Left lung (tissue), 10 donors: ENCODE results near the gene FBXO17. TPM values are rescaled to one million over a fixed set of nuclear protein-coding genes. Genes with fewer than 3 reads are reported as not detected.
"Not testable (repeated sequence)": the region's sequence is repeated elsewhere in the genome, so short reads cannot be mapped to it uniquely, and the experiment has no call there.

ENCODE experiments used
- ATAC-seq: fragments of 200-7000 bp; cut with Tn5 transposase; one replicate; pipeline ENCODE4 v1.9.1; 2020; ENCODE audit warnings: moderate library complexity
- DNase-seq, 4 donors: peaks; one replicate each; pipeline ENCODE4 v3.0.0-alpha.2; 2013 to 2020
- H3K27ac ChIP-seq, 2 donors: fragments of 200-600 bp; sonication (generic) in 1 of 2; one replicate each; pipeline versions ENCODE4 v1.5.0 to v1.8.0; 2020 to 2021
- H3K27me3 ChIP-seq, 2 donors: fragments of 200-600 bp; sonication (generic) in 1 of 2; one replicate each; pipeline versions ENCODE4 v1.5.0 to v1.8.0; 2020 to 2021
- H3K36me3 ChIP-seq, 2 donors: fragments of 200-600 bp; sonication (generic) in 1 of 2; one replicate each; pipeline versions ENCODE4 v1.5.0 to v1.8.0; 2020 to 2021
- H3K4me1 ChIP-seq, 2 donors: fragments of 200-600 bp; one replicate each; pipeline ENCODE4 v1.8.0; 2021
- H3K4me3 ChIP-seq, 2 donors: fragments of 200-600 bp; sonication (generic) in 1 of 2; one replicate each; pipeline versions ENCODE4 v1.5.0 to v1.8.0; 2020 to 2021; ENCODE audit warnings: mild to moderate bottlenecking in 1 of 2
- H3K9me3 ChIP-seq, 2 donors: fragments of 200-600 bp; sonication (generic) in 1 of 2; one replicate each; pipeline versions ENCODE4 v1.5.0 to v1.8.0; 2020 to 2021
- intact Hi-C, 2 donors: fragments of 100-400 bp; cut with DNase I; formaldehyde crosslinking; loops; one replicate each; pipeline versions ENCODE4 v1.11.2 to v1.14.2; 2022
- polyA plus RNA-seq, 6 donors: library from polyadenylated mRNA; unstranded; fragments of 120-200 nt; gene quantifications; one replicate each; pipeline ENCODE4 v1.2.1, GENCODE V29; 2013; ENCODE audit not compliant: insufficient read length in 6 of 6
- total RNA-seq, 2 donors: library from RNA; stranded (reverse); fragmentation: NEBNext Ultra II Directional; extraction: Animal tissue kit (Norgen Biotek cat#: 25700); gene quantifications; one replicate each; pipeline ENCODE4 v1.2.1, GENCODE V29; 2021
- TF ChIP-seq, protein P1 (sequence below), 2 donors: fragments of 200-600 bp; sonication (generic) in 1 of 2; IDR thresholded peaks; one replicate each; pipeline versions ENCODE4 v1.5.0 to v1.8.0; 2021; ENCODE audit warnings: antibody characterized with exemption in 2 of 2
- donor health status: DM: no; HTN: yes; CAD: no.
- donor health status: DM: no; HTN: no; CAD: no.

The FBXO17 gene
- total and polyA plus RNA-seq, 8 donors: 7.1 to 50.3 (median 42.4) TPM

DNA sequence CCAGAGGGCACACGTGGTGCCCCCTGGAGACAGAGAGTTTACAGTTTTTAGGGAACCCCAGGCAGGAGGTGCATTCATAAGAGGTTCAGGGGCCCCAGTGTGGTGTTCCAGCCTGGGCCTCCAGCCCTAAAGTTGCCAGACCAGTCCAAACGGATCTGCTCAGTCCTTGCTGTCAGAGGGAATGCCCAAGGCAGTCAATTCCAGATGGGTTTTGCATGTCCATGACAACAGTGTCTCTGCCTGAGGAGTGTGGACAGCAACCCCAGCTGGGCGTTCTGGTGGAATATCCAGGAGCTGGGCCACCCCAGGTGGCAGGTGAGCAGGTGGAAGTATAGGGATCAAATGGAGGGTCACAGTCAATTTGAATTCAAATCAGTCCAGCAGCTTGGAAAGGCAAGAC is 31.6 kb upstream of the FBXO17 start:
- no peaks in the 10 kb centered on the region for H3K9me3 ChIP-seq
- H3K4me1 ChIP-seq: no peaks in the 10 kb centered on the region
- H3K27ac ChIP-seq: no peak overlapping the region
- ATAC-seq (no peak), DNase-seq (no peak)
- intact Hi-C loops: no loop called here
- TF ChIP-seq, protein P1, sequence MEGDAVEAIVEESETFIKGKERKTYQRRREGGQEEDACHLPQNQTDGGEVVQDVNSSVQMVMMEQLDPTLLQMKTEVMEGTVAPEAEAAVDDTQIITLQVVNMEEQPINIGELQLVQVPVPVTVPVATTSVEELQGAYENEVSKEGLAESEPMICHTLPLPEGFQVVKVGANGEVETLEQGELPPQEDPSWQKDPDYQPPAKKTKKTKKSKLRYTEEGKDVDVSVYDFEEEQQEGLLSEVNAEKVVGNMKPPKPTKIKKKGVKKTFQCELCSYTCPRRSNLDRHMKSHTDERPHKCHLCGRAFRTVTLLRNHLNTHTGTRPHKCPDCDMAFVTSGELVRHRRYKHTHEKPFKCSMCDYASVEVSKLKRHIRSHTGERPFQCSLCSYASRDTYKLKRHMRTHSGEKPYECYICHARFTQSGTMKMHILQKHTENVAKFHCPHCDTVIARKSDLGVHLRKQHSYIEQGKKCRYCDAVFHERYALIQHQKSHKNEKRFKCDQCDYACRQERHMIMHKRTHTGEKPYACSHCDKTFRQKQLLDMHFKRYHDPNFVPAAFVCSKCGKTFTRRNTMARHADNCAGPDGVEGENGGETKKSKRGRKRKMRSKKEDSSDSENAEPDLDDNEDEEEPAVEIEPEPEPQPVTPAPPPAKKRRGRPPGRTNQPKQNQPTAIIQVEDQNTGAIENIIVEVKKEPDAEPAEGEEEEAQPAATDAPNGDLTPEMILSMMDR (IDR thresholded peaks at IDR 0.05): no peak
- H3K4me3 ChIP-seq: no peak overlapping the region
- H3K36me3 ChIP-seq: no peaks in the 10 kb centered on the region
- no peaks in the 10 kb centered on the region for H3K27me3 ChIP-seq

DNA sequence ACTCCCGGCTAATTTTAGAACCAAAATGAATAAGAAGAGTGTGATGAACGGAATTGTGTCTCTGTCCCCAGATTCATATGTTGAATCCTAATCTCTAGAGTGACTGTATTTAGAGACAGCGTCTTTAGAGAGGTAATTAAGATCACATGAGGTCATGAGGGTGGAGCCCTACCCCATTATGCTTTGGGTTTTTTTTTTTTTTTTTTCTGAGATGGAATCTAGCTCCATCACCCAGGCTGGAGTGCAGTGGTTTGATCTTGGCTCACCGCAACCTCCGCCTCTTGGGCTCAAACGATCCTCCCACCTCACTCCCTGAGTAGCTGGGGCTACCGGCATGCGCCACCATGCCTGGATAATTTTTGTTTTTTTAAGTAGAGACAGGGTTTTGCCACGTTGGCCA is 28.9 kb upstream of the FBXO17 start:
- H3K36me3 ChIP-seq: no peaks in the 10 kb centered on the region
- H3K27me3 ChIP-seq: no peaks in the 10 kb centered on the region
- H3K27ac ChIP-seq: no peak overlapping the region
- H3K9me3 ChIP-seq: no peaks in the 10 kb centered on the region
- DNase-seq: no peak
- intact Hi-C loops: no loop called here
- no peak for ATAC-seq
- H3K4me3 ChIP-seq: no peak overlapping the region
- H3K4me1 ChIP-seq: no peaks in the 10 kb centered on the region
- TF ChIP-seq, protein P1 (IDR thresholded peaks at IDR 0.05): no peak

DNA sequence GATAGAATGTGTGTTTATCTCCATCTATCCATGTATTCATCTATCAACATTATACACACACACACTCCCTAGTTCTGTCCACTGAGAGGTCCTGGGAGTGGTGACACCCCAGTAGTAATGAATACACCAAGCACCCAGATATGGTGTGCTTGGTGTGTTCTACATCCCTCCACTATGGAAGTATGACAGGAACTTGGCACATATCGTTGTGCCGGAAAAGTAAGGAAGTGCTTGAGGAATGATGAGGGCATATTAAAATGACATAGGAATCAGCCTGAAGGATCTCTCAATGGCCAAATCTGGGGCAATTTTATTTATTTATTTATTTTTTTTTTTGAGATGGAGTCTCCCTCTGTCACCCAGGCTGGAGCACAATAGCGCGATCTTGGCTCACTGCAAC is 28.3 kb upstream of the FBXO17 start:
- H3K4me3 ChIP-seq: no peak overlapping the region
- no peaks in the 10 kb centered on the region for H3K27me3 ChIP-seq
- H3K4me1 ChIP-seq: no peaks in the 10 kb centered on the region
- intact Hi-C loops: no loop called here
- ATAC-seq (no peak), DNase-seq (no peak)
- TF ChIP-seq, protein P1 (IDR thresholded peaks at IDR 0.05): no peak
- H3K36me3 ChIP-seq: no peaks in the 10 kb centered on the region
- no peak overlapping the region for H3K27ac ChIP-seq
- H3K9me3 ChIP-seq: no peaks in the 10 kb centered on the region

DNA sequence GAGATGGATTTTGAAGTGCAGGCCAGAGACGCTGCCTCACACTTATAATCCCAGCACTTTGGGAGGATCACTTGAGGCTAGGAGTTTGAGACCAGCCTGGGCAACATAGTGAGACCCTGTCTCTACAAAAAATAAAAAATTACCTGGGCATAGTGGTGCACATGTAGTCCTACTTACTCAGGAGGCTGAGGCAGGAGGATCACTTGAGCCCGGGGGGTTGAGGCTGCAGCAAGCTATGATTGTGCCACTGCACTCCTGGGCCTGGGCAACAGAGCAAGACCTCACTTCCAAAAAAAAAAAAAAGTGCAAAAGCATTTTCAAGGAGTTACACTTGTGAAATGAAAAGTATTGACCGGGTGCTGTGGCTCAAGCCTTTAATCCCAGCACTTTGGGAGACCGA is 27.6 kb upstream of the FBXO17 start:
- Histone ChIP-seq H3K36me3 (no peaks in the 10 kb centered on the region), H3K27me3 (no peaks in the 10 kb centered on the region), H3K4me1 (no peaks in the 10 kb centered on the region), H3K9me3 (no peaks in the 10 kb centered on the region), H3K4me3 (no peak overlapping the region), H3K27ac (no peak overlapping the region)
- no peak for DNase-seq
- no peak for ATAC-seq
- TF ChIP-seq, protein P1 (IDR thresholded peaks at IDR 0.05): no peak
- intact Hi-C loops: no loop called here

DNA sequence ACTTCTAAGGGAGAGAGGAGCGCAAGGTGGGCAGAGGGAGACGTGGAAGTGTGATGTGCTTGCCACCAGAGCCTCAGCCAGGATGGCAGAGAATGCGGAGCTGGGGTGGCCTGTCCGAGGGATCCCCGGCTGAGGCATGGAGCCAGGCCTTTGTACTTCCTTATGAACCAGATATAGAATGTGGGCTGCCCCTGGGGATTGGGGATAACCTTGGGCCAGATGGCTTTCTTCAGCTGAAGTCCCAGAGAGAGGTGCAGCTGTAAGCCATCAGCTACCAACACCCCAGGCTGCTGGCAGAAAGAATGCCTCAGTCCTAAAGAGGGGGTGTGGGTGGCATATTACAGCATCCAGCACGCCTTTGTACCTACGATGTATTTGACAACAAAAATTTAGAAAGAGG is 25.5 kb upstream of the FBXO17 start:
- intact Hi-C loops: no loop called here
- Histone ChIP-seq H3K9me3 (no peaks in the 10 kb centered on the region), H3K4me1 (no peaks in the 10 kb centered on the region), H3K27me3 (no peaks in the 10 kb centered on the region), H3K36me3 (no peaks in the 10 kb centered on the region), H3K27ac (no peak overlapping the region), H3K4me3 (no peak overlapping the region)
- no peak for DNase-seq
- ATAC-seq: no peak
- TF ChIP-seq, protein P1 (IDR thresholded peaks at IDR 0.05): no peak

DNA sequence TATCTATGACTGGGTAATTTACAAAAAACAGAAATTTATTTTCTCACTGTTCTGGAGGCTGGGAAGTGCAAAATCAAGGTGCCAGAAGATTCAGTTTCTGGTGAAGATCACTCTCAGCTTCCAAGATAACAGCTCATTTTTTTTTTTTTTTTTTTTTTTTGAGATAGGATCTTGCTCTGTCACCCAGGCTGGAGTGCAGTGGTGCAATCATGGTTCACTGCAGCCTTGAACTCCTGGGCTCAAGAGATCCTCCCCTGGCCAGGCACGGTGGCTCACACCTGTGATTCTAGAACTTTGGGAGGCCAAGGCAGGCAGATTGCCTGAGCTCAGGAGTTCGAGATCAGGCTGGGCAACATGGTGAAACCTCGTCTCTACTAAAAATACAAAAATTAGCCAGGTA is 22.0 kb upstream of the FBXO17 start:
- H3K27ac ChIP-seq, H3K36me3 ChIP-seq, ATAC-seq, DNase-seq, H3K4me3 ChIP-seq, H3K9me3 ChIP-seq, H3K4me1 ChIP-seq, H3K27me3 ChIP-seq, intact Hi-C loops: not testable (repeated sequence)
